Urothelium cell line (cell line): ENCODE data around the gene SPECC1.
"Not testable (repeated sequence)": the region's sequence is repeated elsewhere in the genome, so short reads cannot be mapped to it uniquely, and the experiment has no call there.

ENCODE experiments used
- DNase-seq: peaks from one replicate; pipeline ENCODE4 v3.0.0; 2011; ENCODE audit warnings: low spot score, mixed read lengths
- FAIRE-seq: peaks from 2 replicates; lab custom pipeline; 2011; peaks lifted over from hg19 to GRCh38; lab: Jason Lieb, UNC

The SPECC1 gene

GRCh38 chr17:20009052-20009301 lies 182 bp upstream of the SPECC1 start:
- DNase-seq (no peak), FAIRE-seq (no peak)

- DNase-seq: peak; percentile 59
- FAIRE-seq: no peak
Measured at GRCh38 chr17:20010099-20010863, 1.1 kb downstream of the SPECC1 start.

GRCh38 chr17:20010936-20011335 lies 1.8 kb downstream of the SPECC1 start:
- FAIRE-seq: no peak
- no peak for DNase-seq

- no peak for DNase-seq
Measured at GRCh38 chr17:20012017-20012536, 2.9 kb downstream of the SPECC1 start.

GRCh38 chr17:20016475-20016992 lies 7.4 kb downstream of the SPECC1 start:
- FAIRE-seq: not testable (repeated sequence)

More at GRCh38 chr17:20012017-20012536, 2.9 kb downstream of the SPECC1 start:
- FAIRE-seq: no peak

GRCh38 chr17:20022701-20023100 lies 13.5 kb downstream of the SPECC1 start:
- FAIRE-seq: no peak

More at GRCh38 chr17:20016475-20016992, 7.4 kb downstream of the SPECC1 start:
- DNase-seq: not testable (repeated sequence)

GRCh38 chr17:20026960-20027359 lies 17.8 kb downstream of the SPECC1 start:
- no peak for DNase-seq
- no peak for FAIRE-seq

More at GRCh38 chr17:20022701-20023100, 13.5 kb downstream of the SPECC1 start:
- DNase-seq: no peak

- FAIRE-seq (no peak), DNase-seq (no peak)
Measured at GRCh38 chr17:20028443-20028842, 19.3 kb downstream of the SPECC1 start.

GRCh38 chr17:20032636-20033035 lies 23.5 kb downstream of the SPECC1 start:
- no peak for FAIRE-seq

GRCh38 chr17:20033415-20033814 lies 24.3 kb downstream of the SPECC1 start:
- FAIRE-seq: peak; percentile 75
- no peak for DNase-seq

More at GRCh38 chr17:20032636-20033035, 23.5 kb downstream of the SPECC1 start:
- no peak for DNase-seq

- DNase-seq: no peak
- FAIRE-seq: no peak
Measured at GRCh38 chr17:20035501-20035900, 26.3 kb downstream of the SPECC1 start.

GRCh38 chr17:20037286-20037685 lies 28.1 kb downstream of the SPECC1 start:
- not testable (repeated sequence) for FAIRE-seq, DNase-seq

GRCh38 chr17:20039037-20039436 lies 29.9 kb downstream of the SPECC1 start:
- DNase-seq (no peak), FAIRE-seq (no peak)

GRCh38 chr17:20040216-20040615 lies 31.1 kb downstream of the SPECC1 start:
- FAIRE-seq: no peak
- no peak for DNase-seq

GRCh38 chr17:20043021-20043420 lies 33.9 kb downstream of the SPECC1 start:
- DNase-seq (no peak), FAIRE-seq (no peak)

GRCh38 chr17:20045476-20045875 lies 36.3 kb downstream of the SPECC1 start:
- DNase-seq: no peak
- FAIRE-seq: no peak

- DNase-seq (no peak), FAIRE-seq (no peak)
Measured at GRCh38 chr17:20046629-20047028, 37.5 kb downstream of the SPECC1 start.

GRCh38 chr17:20051624-20052023 lies 42.5 kb downstream of the SPECC1 start:
- no peak for DNase-seq
- FAIRE-seq: no peak

- DNase-seq (no peak), FAIRE-seq (no peak)
Measured at GRCh38 chr17:20053361-20053964, 44.3 kb downstream of the SPECC1 start.

- DNase-seq (no peak), FAIRE-seq (no peak)
Measured at GRCh38 chr17:20059728-20060188, 50.6 kb downstream of the SPECC1 start.

GRCh38 chr17:20063665-20064648 lies 54.8 kb downstream of the SPECC1 start:
- DNase-seq (peak; percentile 70), FAIRE-seq (no peak)
